Activated B cell treated with CpG ODN at 0.5 μM for 24 hours (primary cell): ENCODE data around the gene MRPL51. TPM values are rescaled to one million over a fixed set of nuclear protein-coding genes. Genes with fewer than 3 reads are reported as not detected.
A peak's percentile ranks its signal among the peaks of the same experiment; 100 is the strongest.

ENCODE experiments used
- ATAC-seq: fragments of 200-7000 bp; cut with Tn5 transposase; one replicate; pipeline ENCODE4 v1.10.0; 2021; ENCODE audit warnings: low read depth, mild to moderate bottlenecking, moderate library complexity
- CTCF ChIA-PET: fragments of 350-600 bp; sonication (Branson Sonifier 250); formaldehyde crosslinking; loops from one replicate; lab custom pipeline; 2021; ENCODE audit warnings: antibody characterized with exemption; lab: Charles Lee
- POLR2A ChIA-PET: fragments of 350-600 bp; sonication (Branson Sonifier 250); formaldehyde crosslinking; loops from one replicate; lab custom pipeline; 2021; ENCODE audit warnings: antibody characterized with exemption; lab: Charles Lee
- DNase-seq: peaks from one replicate; pipeline ENCODE4 v3.0.0; 2022
- H3K27ac Mint-ChIP-seq: one replicate; pipeline ENCODE4 v1.8.0; 2020; ENCODE audit warnings: mixed read lengths
- H3K27me3 Mint-ChIP-seq: one replicate; pipeline ENCODE4 v1.8.0; 2021; ENCODE audit warnings: mixed read lengths
- H3K36me3 Mint-ChIP-seq: one replicate; pipeline ENCODE4 v1.8.0; 2021; ENCODE audit warnings: low read depth, mixed read lengths
- H3K4me1 Mint-ChIP-seq: one replicate; pipeline ENCODE4 v1.8.0; 2021; ENCODE audit warnings: mixed read lengths
- H3K4me3 Mint-ChIP-seq: one replicate; pipeline ENCODE4 v1.8.0; 2020; ENCODE audit warnings: mild to moderate bottlenecking, mixed read lengths
- H3K9me3 Mint-ChIP-seq: one replicate; pipeline ENCODE4 v1.8.0; 2020; ENCODE audit warnings: mixed read lengths
- CTCF ChIP-seq: fragments of 200-600 bp; IDR thresholded peaks from one replicate; pipeline ENCODE4 v1.8.0; 2022; ENCODE audit warnings: antibody characterized with exemption, mild to moderate bottlenecking
- intact Hi-C: fragments of 100-400 bp; cut with micrococcal nuclease; formaldehyde crosslinking; loops from one replicate; pipeline ENCODE4 v1.15.1; 2024
- total RNA-seq: library from RNA; stranded (reverse); gene quantifications from 2 replicates; pipeline ENCODE4 v1.2.3, GENCODE V29; 2022

The MRPL51 gene
- total RNA-seq, 1 donor from 2014 or later = 130 TPM

GRCh38 chr12:6534695-6534944 is 41.6 kb upstream of the MRPL51 start:
- ATAC-seq = no peak
- no peaks in the 10 kb centered on the region for H3K9me3 Mint-ChIP-seq
- H3K4me1 Mint-ChIP-seq = peaks cover 50% of the 10 kb centered on the region
- intact Hi-C loops = loop anchor here (1.0 kb wide), 2 partner anchors 41 to 64 kb away; partner anchors contain the start of genes MRPL51 and VAMP1
- peaks cover 55% of the 10 kb centered on the region for H3K36me3 Mint-ChIP-seq
- TF ChIP-seq CTCF = no peak
- CTCF ChIA-PET = interaction anchor here (1.4 kb wide), 1 partner anchor 110 kb away, joined by 11 read pairs; no protein-coding TSS in a partner anchor
- H3K4me3 Mint-ChIP-seq = peak overlapping the region; percentile 94
- DNase-seq = no peak
- POLR2A ChIA-PET = interaction anchor here (0.5 to 3.6 kb wide), 24 partner anchors 21 to 428 kb away, joined by 3 to 71 read pairs (median 8); partner anchors contain the start of genes C12orf57, CD27, CDCA3 and COPS7A
- no peaks in the 10 kb centered on the region for H3K27me3 Mint-ChIP-seq
- H3K27ac Mint-ChIP-seq = peak overlapping the region; percentile 93

GRCh38 chr12:6533923-6534694 is 41.0 kb upstream of the MRPL51 start, which contains the start of gene GAPDH:
Gene GAPDH (plus strand): TSS chr12:6534517. CDS start chr12:6534833, 316 bp downstream.
- peaks cover 56% of the 10 kb centered on the region for H3K36me3 Mint-ChIP-seq
- H3K4me3 Mint-ChIP-seq = peak within 1 kb of the TSS; percentile 94
- TF ChIP-seq CTCF = no peak
- ChIA-PET POLR2A (interaction anchor here (0.6 to 3.6 kb wide), 26 partner anchors 20 to 428 kb away, joined by 3 to 71 read pairs (median 6); partner anchors contain the start of genes C12orf57, CD27, CD4 and CDCA3), CTCF (interaction anchor here (1.4 kb wide), 1 partner anchor 110 kb away, joined by 11 read pairs; no protein-coding TSS in a partner anchor)
- intact Hi-C loops = loop anchor here (1.0 kb wide), 2 partner anchors 41 to 64 kb away; partner anchors contain the start of genes MRPL51 and VAMP1
- DNase-seq = peak; percentile 75
- peak within 1 kb of the TSS; percentile 93 for H3K27ac Mint-ChIP-seq
- no peaks in the 10 kb centered on the region for H3K9me3 Mint-ChIP-seq
- peak; percentile 70 for ATAC-seq
- H3K4me1 Mint-ChIP-seq = peaks cover 47% of the 10 kb centered on the region
- no peaks in the 10 kb centered on the region for H3K27me3 Mint-ChIP-seq

GRCh38 chr12:6533653-6533922 is 40.5 kb upstream of the MRPL51 start:
- no peak for TF ChIP-seq CTCF
- H3K36me3 Mint-ChIP-seq = peaks cover 56% of the 10 kb centered on the region
- POLR2A ChIA-PET = interaction anchor here (0.6 to 3.6 kb wide), 25 partner anchors 21 to 425 kb away, joined by 3 to 71 read pairs (median 7); partner anchors contain the start of genes C12orf57, CD27, CD4 and CDCA3
- H3K4me1 Mint-ChIP-seq = peaks cover 47% of the 10 kb centered on the region
- H3K4me3 Mint-ChIP-seq = peak overlapping the region; percentile 94
- intact Hi-C loops = no loop called here
- CTCF ChIA-PET = interaction anchor here (1.4 kb wide), 1 partner anchor 109 kb away, joined by 11 read pairs; no protein-coding TSS in a partner anchor
- H3K27ac Mint-ChIP-seq = peak overlapping the region; percentile 83
- no peak for ATAC-seq
- DNase-seq = no peak
- H3K27me3 Mint-ChIP-seq = no peaks in the 10 kb centered on the region
- H3K9me3 Mint-ChIP-seq = no peaks in the 10 kb centered on the region

- H3K4me1 Mint-ChIP-seq = peaks cover 47% of the 10 kb centered on the region
Measured at GRCh38 chr12:6532927-6533652, 40.0 kb upstream of the MRPL51 start.

More at GRCh38 chr12:6532927-6533652, 40.0 kb upstream of the MRPL51 start:
- Mint-ChIP-seq H3K4me3 (peak overlapping the region; percentile 94), H3K9me3 (no peaks in the 10 kb centered on the region), H3K36me3 (peaks cover 56% of the 10 kb centered on the region), H3K27me3 (no peaks in the 10 kb centered on the region), H3K27ac (peak overlapping the region; percentile 83)
- intact Hi-C loops = no loop called here
- DNase-seq (no peak), ATAC-seq (no peak)
- POLR2A ChIA-PET = interaction anchor here (0.8 to 1.8 kb wide), 9 partner anchors 40 to 191 kb away, joined by 3 to 11 read pairs (median 3); partner anchors contain the start of genes CD27, COPS7A, MRPL51 and VAMP1
- TF ChIP-seq CTCF = no peak
- CTCF ChIA-PET = interaction anchor here (0.6 to 1.0 kb wide), 3 partner anchors 18 to 109 kb away, joined by 3 to 4 read pairs (median 3); no protein-coding TSS in a partner anchor
